B cell (primary cell): ENCODE measurements around the gene COA6. TPM values are rescaled to one million over a fixed set of nuclear protein-coding genes. Genes with fewer than 3 reads are reported as not detected.

Experiments
- ATAC-seq: fragments of 200-7000 bp; cut with Tn5 transposase; one replicate; pipeline ENCODE4 v1.10.0; 2021; ENCODE audit warnings: low read depth, mild to moderate bottlenecking, moderate number of reproducible peaks, moderate library complexity
- CTCF ChIA-PET: fragments of 350-600 bp; sonication (Branson Sonifier 250); formaldehyde crosslinking; loops from one replicate; lab custom pipeline; 2021; ENCODE audit warnings: antibody characterized with exemption, inconsistent platforms; lab: Charles Lee
- POLR2A ChIA-PET: fragments of 350-600 bp; sonication (Branson Sonifier 250); formaldehyde crosslinking; loops from one replicate; lab custom pipeline; 2021; ENCODE audit warnings: antibody characterized with exemption; lab: Charles Lee
- DNase-seq: peaks from one replicate; pipeline ENCODE4 v3.0.0; 2013
- H2AFZ ChIP-seq: 2 replicates; pipeline ENCODE4 v1.6.1; 2012; ENCODE audit warnings: mild to moderate bottlenecking, low read depth, low read length; ENCODE audit not compliant: insufficient read depth, poor library complexity, severe bottlenecking
- H3K27ac ChIP-seq, 2 donors: 1 replicate in 1 of 2; 2 replicates in 1 of 2; pipeline ENCODE4 v1.5.1; 2012 to 2013; ENCODE audit warnings: low read length in 2 of 2, mild to moderate bottlenecking in 2 of 2, moderate library complexity in 1 of 2
- H3K27me3 ChIP-seq, 4 experiments: fragments of 200-600 bp in 1 of 4; sonication (generic) in 1 of 4; replicated peaks in 1 of 4; 1 replicate in 2 of 4; 2 replicates in 2 of 4; pipeline versions ENCODE4 v1.6.1 to v1.7.0; 2013 to 2016; ENCODE audit warnings: low read length in 3 of 4, mild to moderate bottlenecking in 2 of 4, mixed read lengths in 1 of 4, moderate library complexity in 1 of 4; ENCODE audit not compliant: insufficient read depth in 4 of 4, control insufficient read depth in 3 of 4; ENCODE audit errors: control extremely low read depth in 1 of 4
- H3K36me3 ChIP-seq, 2 experiments: replicated peaks in 1 of 2; 1 replicate in 1 of 2; 2 replicates in 1 of 2; pipeline versions ENCODE4 v1.6.1 to v1.7.1; 2013; ENCODE audit warnings: low read length in 1 of 2; ENCODE audit not compliant: insufficient read depth in 2 of 2, control insufficient read depth in 1 of 2; ENCODE audit errors: control extremely low read depth in 1 of 2, extremely low read depth in 1 of 2
- H3K4me1 ChIP-seq, 2 donors: fragments of 200-600 bp in 1 of 2; sonication (generic) in 1 of 2; 1 replicate in 1 of 2; 2 replicates in 1 of 2; pipeline versions ENCODE4 v1.5.1 to v1.6.1; 2013 to 2017; ENCODE audit warnings: low read length in 2 of 2; ENCODE audit not compliant: control insufficient read depth in 2 of 2, insufficient read depth in 2 of 2
- H3K4me2 ChIP-seq: replicated peaks from 2 replicates; pipeline ENCODE3; 2012; ENCODE audit warnings: mild to moderate bottlenecking, low read depth, low read length; ENCODE audit not compliant: poor library complexity, severe bottlenecking
- H3K4me3 ChIP-seq, 5 experiments: fragments of 200-600 bp in 1 of 5; sonication (generic) in 1 of 5; 1 replicate in 3 of 5; 2 replicates in 2 of 5; pipeline versions ENCODE4 v1.5.1 to v1.7.0; 2011 to 2016; ENCODE audit warnings: low read length in 4 of 5, mild to moderate bottlenecking in 4 of 5, low read depth in 2 of 5, control low read depth in 1 of 5, moderate library complexity in 1 of 5; ENCODE audit not compliant: insufficient read depth in 1 of 5; ENCODE audit errors: control extremely low read depth in 1 of 5, extremely low read depth in 1 of 5
- H3K79me2 ChIP-seq: fragments of 200-600 bp; sonication (generic); one replicate; pipeline ENCODE4 v1.6.0; 2016; ENCODE audit warnings: low read length; ENCODE audit not compliant: control insufficient read depth, insufficient read depth
- H3K9ac ChIP-seq: fragments of 200-600 bp; sonication (generic); 2 replicates; pipeline ENCODE4 v1.6.1; 2017; ENCODE audit warnings: mild to moderate bottlenecking, low read length, moderate library complexity
- H3K9me3 ChIP-seq, 3 donors: one replicate each; pipeline versions ENCODE4 v1.6.1 to v1.7.1; 2013; ENCODE audit warnings: low read length in 2 of 3; ENCODE audit not compliant: control insufficient read depth in 2 of 3, insufficient read depth in 1 of 3; ENCODE audit errors: control extremely low read depth in 1 of 3
- H4K20me1 ChIP-seq: 2 replicates; pipeline ENCODE4 v1.6.0; 2012; ENCODE audit warnings: mild to moderate bottlenecking, low read length; ENCODE audit not compliant: insufficient read depth, control insufficient read depth, poor library complexity, severe bottlenecking
- H3K27ac Mint-ChIP-seq: one replicate; pipeline ENCODE4 v1.8.0; 2021; ENCODE audit warnings: mixed read lengths
- H3K27me3 Mint-ChIP-seq: one replicate; pipeline ENCODE4 v1.8.0; 2021; ENCODE audit warnings: mixed read lengths
- H3K4me1 Mint-ChIP-seq: one replicate; pipeline ENCODE4 v1.8.0; 2021; ENCODE audit warnings: mixed read lengths
- H3K4me3 Mint-ChIP-seq: one replicate; pipeline ENCODE4 v1.8.0; 2021; ENCODE audit warnings: mixed read lengths
- H3K9me3 Mint-ChIP-seq: one replicate; pipeline ENCODE4 v1.8.0; 2022; ENCODE audit warnings: mixed read lengths; ENCODE audit not compliant: insufficient read depth
- CTCF ChIP-seq: fragments of 200-600 bp; IDR thresholded peaks from one replicate; pipeline ENCODE4 v1.8.0; 2022; ENCODE audit warnings: antibody characterized with exemption, mild to moderate bottlenecking
- EZH2 ChIP-seq: IDR thresholded peaks from 2 replicates; pipeline ENCODE4 v1.6.1; 2012; ENCODE audit warnings: borderline replicate concordance, low read depth, mild to moderate bottlenecking, moderate library complexity, low read length; ENCODE audit not compliant: insufficient read depth, poor library complexity, severe bottlenecking
- WGBS: methylation state at CpG from one replicate; pipeline ENCODE4 v1.1.5; 2013; ENCODE audit warnings: missing lambda C conversion rate; ENCODE audit not compliant: insufficient coverage; 5-methylcytosine and 5-hydroxymethylcytosine counted together
- intact Hi-C: fragments of 100-400 bp; cut with micrococcal nuclease; formaldehyde crosslinking; loops from one replicate; pipeline ENCODE4 v1.10.0; 2022
- polyA plus RNA-seq: library from polyadenylated mRNA; depleted of rRNA; stranded (reverse); fragments of >200 nt; gene quantifications from 2 replicates; pipeline ENCODE4 v1.2.3, GENCODE V29; 2012
- total RNA-seq, 2 donors: library from RNA; stranded (reverse); fragments of 120-200 nt in 1 of 2; gene quantifications; 1 replicate in 1 of 2; 2 replicates in 1 of 2; pipeline versions ENCODE4 v1.2.3 to v1.2.4, GENCODE V29; 2013 to 2022

Gene COA6
- total and polyA plus RNA-seq, 2 donors (not counting 1 experiment from before 2014, with no cell fraction given) = 5.7 to 14.8 TPM

DNA sequence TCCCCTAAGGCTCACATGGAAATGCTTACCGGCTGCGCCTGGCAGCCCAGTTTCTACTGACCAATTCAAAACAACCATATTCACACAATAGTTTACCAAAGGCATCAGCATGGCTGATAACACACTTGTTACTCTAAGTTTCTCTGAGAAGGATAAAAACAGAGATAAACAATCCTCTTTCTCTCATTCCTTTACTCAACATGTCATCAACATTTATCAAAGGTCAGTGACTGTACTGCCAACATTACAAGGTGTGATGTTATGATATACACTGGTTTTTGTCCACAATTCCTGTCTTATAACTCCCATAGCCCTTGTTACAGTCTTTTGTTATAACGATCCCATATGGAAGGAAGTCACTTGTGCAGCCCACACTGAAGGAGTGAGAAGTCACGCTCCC lies 33.6 kb downstream of the COA6 start:
- no peaks in the 10 kb centered on the region for H4K20me1 ChIP-seq
- no CpG with 5 or more reads among the region's 4 CpGs for WGBS
- no peaks in the 10 kb centered on the region for H3K79me2 ChIP-seq
- DNase-seq (no peak), ATAC-seq (no peak)
- H3K4me3 Mint-ChIP-seq = no peak overlapping the region
- no peak overlapping the region for H3K4me3 ChIP-seq
- H3K9me3 ChIP-seq = no peaks in the 10 kb centered on the region
- H3K9me3 Mint-ChIP-seq = no peaks in the 10 kb centered on the region
- H3K27me3 Mint-ChIP-seq = no peaks in the 10 kb centered on the region
- H3K4me2 ChIP-seq = no peak overlapping the region
- no peak overlapping the region for H3K27ac ChIP-seq
- no peak overlapping the region for H3K27ac Mint-ChIP-seq
- no peak overlapping the region for H2AFZ ChIP-seq
- TF ChIP-seq CTCF = no peak
- no peak for TF ChIP-seq EZH2
- no peaks in the 10 kb centered on the region for H3K27me3 ChIP-seq
- peaks cover 3% of the 10 kb centered on the region for H3K4me1 Mint-ChIP-seq
- intact Hi-C loops = no loop called here
- H3K9ac ChIP-seq = no peak overlapping the region
- ChIA-PET CTCF (interaction anchor here (0.6 kb wide), 1 partner anchor 33 kb away, joined by 3 read pairs; no protein-coding TSS in a partner anchor), POLR2A (no interaction called here)
- peaks cover 0 to 1% of the 10 kb centered on the region in 2 donors for H3K4me1 ChIP-seq
- H3K36me3 ChIP-seq = peaks cover 3 to 26% of the 10 kb centered on the region in 2 experiments

DNA sequence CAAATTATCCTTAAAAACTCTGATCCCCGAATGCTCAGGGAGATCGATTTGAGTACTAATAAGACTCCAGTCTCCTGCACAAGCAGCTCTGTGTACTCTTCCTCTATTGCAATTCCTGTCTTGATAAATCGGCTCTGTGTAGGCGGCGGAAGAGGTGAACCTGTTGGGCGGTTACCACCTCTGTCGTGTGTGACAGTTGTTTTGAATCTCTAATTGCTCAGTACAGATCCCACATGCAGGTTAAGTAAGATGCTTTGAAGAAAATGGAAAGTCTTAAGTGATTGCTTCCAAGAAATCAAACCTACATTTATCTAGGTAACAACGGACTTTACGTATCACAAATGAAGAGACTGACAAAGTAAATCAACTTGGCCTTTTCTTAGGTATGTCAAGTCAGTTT lies 35.5 kb downstream of the COA6 start:
- no peak overlapping the region for H3K4me3 ChIP-seq
- 94% methylated on average over 2 of the region's 9 CpGs for WGBS
- ATAC-seq = no peak
- no peaks in the 10 kb centered on the region for H3K9me3 ChIP-seq
- CTCF ChIA-PET = no interaction called here
- H2AFZ ChIP-seq = no peak overlapping the region
- no peaks in the 10 kb centered on the region for H3K27me3 ChIP-seq
- H3K4me2 ChIP-seq = no peak overlapping the region
- H3K27ac Mint-ChIP-seq = no peak overlapping the region
- TF ChIP-seq CTCF (no peak), EZH2 (no peak)
- intact Hi-C loops = no loop called here
- H3K9me3 Mint-ChIP-seq = no peaks in the 10 kb centered on the region
- H3K4me3 Mint-ChIP-seq = no peak overlapping the region
- no peaks in the 10 kb centered on the region for H3K4me1 ChIP-seq
- POLR2A ChIA-PET = interaction anchor here (0.7 kb wide), 1 partner anchor 1095 kb away, joined by 6 read pairs; the partner anchor contains the start of gene B3GALNT2
- no peak overlapping the region for H3K9ac ChIP-seq
- no peaks in the 10 kb centered on the region for H3K27me3 Mint-ChIP-seq
- peaks cover 3 to 34% of the 10 kb centered on the region in 2 experiments for H3K36me3 ChIP-seq
- H3K27ac ChIP-seq = no peak overlapping the region
- no peaks in the 10 kb centered on the region for H3K79me2 ChIP-seq
- no peaks in the 10 kb centered on the region for H3K4me1 Mint-ChIP-seq
- H4K20me1 ChIP-seq = no peaks in the 10 kb centered on the region
- no peak for DNase-seq
